Measurements from ENCODE around the gene FNTB. TPM values are rescaled to one million over a fixed set of nuclear protein-coding genes. Genes with fewer than 3 reads are reported as not detected.

FNTB gene
- total and polyA plus RNA-seq, 9 of the 15 experiments (the other 6 are each of a cell fraction or from before 2014, with no cell fraction given): 6.9 to 23.2 (median 12.2) TPM

- no peaks in the 10 kb centered on the region for H3K27me3 ChIP-seq (ENCODE audit: control insufficient read depth in 2 of 2, insufficient read depth in 2 of 2, low read length in 2 of 2)
- no peak overlapping the region for H3K4me3 ChIP-seq
- H3K9ac ChIP-seq (ENCODE audit: insufficient read depth in 1 of 2, low read depth in 2 of 2, low read length in 2 of 2): no peak overlapping the region
- H3K9me1 ChIP-seq (ENCODE audit: control insufficient read depth, insufficient read depth, low read length): no peaks in the 10 kb centered on the region
- ChIA-PET POLR2A (interaction anchor here (0.8 to 2.3 kb wide), 3 partner anchors 8 to 11 kb away, joined by 4 to 7 read pairs (median 5); no protein-coding TSS in a partner anchor), CTCF (ENCODE audit: low intra/inter-chr PET ratio) (no interaction called here)
- ATAC-seq (peak; percentile 58; the same call in 1 of the 3 replicates), DNase-seq (ENCODE audit: extremely low read depth in 1 of 4, low spot score in 3 of 4) (no peak), FAIRE-seq (no peak)
- no peaks in the 10 kb centered on the region; a peak in 1 of 5 replicates for H3K4me1 ChIP-seq (replicated peaks in 1 of 2; ENCODE audit: control insufficient read depth in 2 of 2, insufficient read depth in 2 of 2, low read length in 2 of 2)
- no peak for TF ChIP-seq NR1H2 (CRISPR knock-in tag; IDR thresholded peaks at IDR 0.05)
- peak; percentile 84 for TF ChIP-seq PKNOX1 (IDR thresholded peaks at IDR 0.05)
- TF ChIP-seq PBX2 (CRISPR knock-in tag; IDR thresholded peaks at IDR 0.05; ENCODE audit: low read depth): no peak
- TF ChIP-seq PBX2 (tag; conservative IDR thresholded peaks at IDR 0.05; ENCODE audit: low read depth): peak; percentile 33; the same call in 1 of the 2 replicates
- H2AFZ ChIP-seq (ENCODE audit: low read depth, low read length): no peak overlapping the region
- BruUV-seq (replicated peaks): no TSS peak
- H3K27ac ChIP-seq (ENCODE audit: extremely low read depth, low read depth, low read length): no peak overlapping the region
- intact Hi-C loops (cut with micrococcal nuclease) (no loop called here), in situ Hi-C loops (cut with MboI) (no loop called here)
- 81% methylated on average over 7 of the region's 7 CpGs for WGBS (ENCODE audit: insufficient coverage, low coverage, missing lambda C conversion rate)
- H3K79me2 ChIP-seq (ENCODE audit: control insufficient read depth, insufficient read depth, low read length): peaks cover 29% of the 10 kb centered on the region
- H4K20me1 ChIP-seq (replicated peaks; ENCODE audit: control insufficient read depth, insufficient read depth, low read length): no peaks in the 10 kb centered on the region
- no peaks in the 10 kb centered on the region for H3K9me3 ChIP-seq (replicated peaks; ENCODE audit: control insufficient read depth, insufficient read depth, low read depth, low read length)
- H3K4me2 ChIP-seq (ENCODE audit: insufficient read depth, low read length): no peak overlapping the region
- H3K36me3 ChIP-seq (ENCODE audit: control insufficient read depth, insufficient read depth, low read length): no peaks in the 10 kb centered on the region
These were observed 10.6 kb downstream of the FNTB start for GRCh38 chr14:64997108-64997794.

Data from K562 (cell line).